SK-N-MC (cell line): ENCODE measurements around the gene SLC28A3.

ENCODE experiments used
- EZH2 ChIP-seq: fragments of 200-600 bp; sonication (generic); IDR thresholded peaks from one replicate; pipeline ENCODE4 v1.6.1; 2017; ENCODE audit warnings: antibody characterized with exemption
- FOXP2 ChIP-seq: optimal IDR thresholded peaks from 2 replicates; pipeline ENCODE3; 2011; ENCODE audit warnings: mild to moderate bottlenecking, moderate library complexity; ENCODE audit not compliant: insufficient read depth; ENCODE audit errors: extremely low read length, control extremely low read depth
- POLR2AphosphoS5 ChIP-seq: IDR thresholded peaks from 2 replicates; pipeline ENCODE4 v1.6.1; 2012; ENCODE audit warnings: mild to moderate bottlenecking, low read depth, low read length, borderline replicate concordance

- TF ChIP-seq POLR2AphosphoS5 (no peak), EZH2 (no peak), FOXP2 (no peak)
Measured at GRCh38 chr9:84230355-84231145, 110.0 kb downstream of the SLC28A3 start.
